ENCODE measurements around the gene MYO1B. TPM values are rescaled to one million over a fixed set of nuclear protein-coding genes. Genes with fewer than 3 reads are reported as not detected.
A peak's percentile ranks its signal among the peaks of the same experiment; 100 is the strongest.

MYO1B gene
- total RNA-seq: 1 to 10 TPM; 3.9 to 4.6 TPM
- polyA plus RNA-seq: 0.12 TPM

DNA sequence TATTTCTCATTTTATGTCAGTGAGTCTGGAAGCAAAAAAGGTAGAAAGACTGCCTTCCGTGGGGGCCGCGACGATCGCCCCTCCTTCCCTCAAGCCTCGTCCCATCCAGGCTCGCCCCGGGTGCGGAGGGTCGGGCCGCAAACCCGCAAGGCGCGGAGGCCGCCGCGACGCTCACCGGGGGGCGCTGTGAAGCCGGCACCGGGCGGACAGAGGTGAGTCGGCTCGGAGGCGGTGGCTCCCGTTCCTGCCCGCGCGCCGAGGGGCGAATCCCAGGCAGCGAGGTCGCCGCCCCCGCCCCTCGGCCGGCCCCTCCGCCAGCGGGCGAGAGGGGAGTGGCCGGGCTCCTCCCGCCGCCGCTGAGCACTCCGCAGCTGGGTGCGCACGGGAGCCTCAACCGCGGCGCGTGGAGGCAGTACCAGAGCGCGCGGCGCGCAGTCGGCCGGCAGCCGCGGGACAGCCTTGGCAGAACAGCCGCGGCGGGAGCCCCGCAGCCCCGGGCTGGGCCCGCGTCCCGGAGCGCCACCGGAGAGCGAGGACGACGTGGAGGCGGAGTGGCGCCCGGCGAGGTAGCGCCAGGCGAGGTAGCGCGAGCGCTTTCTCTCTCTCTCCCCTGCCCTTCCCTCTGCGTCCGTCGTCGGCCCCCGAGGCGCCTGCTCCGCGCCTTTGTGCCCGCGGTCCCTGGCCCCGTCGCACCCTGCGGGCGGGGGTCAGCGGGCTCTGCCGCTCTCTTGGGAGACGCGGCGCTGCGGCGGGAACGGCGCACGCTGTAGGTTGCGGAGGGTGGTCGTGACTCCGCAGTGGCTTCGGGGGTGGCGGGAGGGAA lies at the start of gene MYO1B:
Gene MYO1B, plus strand, starts transcription at position 359 of the 823 bp plus-strand sequence. CDS start 31,492 bp downstream, outside the sequence.
- Histone ChIP-seq H3K27me3 (ENCODE audit: insufficient read depth, low read length, poor library complexity, severe bottlenecking) (no peaks in the 10 kb centered on the region), H3K36me3 (ENCODE audit: insufficient read depth, low read length) (no peaks in the 10 kb centered on the region), H3K9me3 (ENCODE audit: low read length) (no peaks in the 10 kb centered on the region), H3K4me1 (ENCODE audit: insufficient read depth, low read length) (peaks cover 7% of the 10 kb centered on the region), H3K4me3 (ENCODE audit: low read length) (no peak within 1 kb of the TSS), H3K27ac (ENCODE audit: low read depth, low read length) (no peak within 1 kb of the TSS)
- ChIA-PET CTCF (interaction anchor here (1.1 kb wide), 1 partner anchor 38 kb away, joined by 4 read pairs; no protein-coding TSS in a partner anchor), POLR2A (no interaction called here)
- Mint-ChIP-seq H3K36me3 (peaks cover 0 to 3% (median 0%) of the 10 kb centered on the region in 3 donors), H3K4me1 (peaks cover 7 to 14% (median 12%) of the 10 kb centered on the region in 3 donors), H3K27me3 (peaks cover 20 to 39% of the 10 kb centered on the region in 2 donors), H3K4me3 (peak within 1 kb of the TSS; percentile 77 to 86 (median 82)), H3K27ac (peak within 1 kb of the TSS in 1 of 8 donors; percentile 23), H3K9me3 (no peaks in the 10 kb centered on the region)
- DNase-seq: peak; percentile 31 to 50 (median 43)

DNA sequence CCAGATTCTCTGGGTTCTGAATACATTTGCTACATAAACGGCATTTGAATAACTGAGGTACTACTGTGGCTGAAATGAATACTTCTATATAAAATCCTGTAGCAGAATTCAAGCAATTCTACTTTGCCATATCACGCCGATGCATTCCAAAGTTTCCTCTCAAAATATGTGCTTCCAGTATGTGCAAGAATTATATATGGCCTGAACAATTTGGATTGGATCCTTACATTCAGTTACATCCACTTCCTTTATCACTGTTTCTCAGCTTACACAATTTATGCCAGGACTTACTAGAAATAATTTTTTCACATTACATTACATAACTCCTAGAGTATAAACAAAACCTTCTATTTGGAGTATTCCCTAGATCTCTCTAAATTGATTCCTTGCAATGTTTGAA lies 48.1 kb upstream of the MYO1B start:
- Mint-ChIP-seq H3K36me3 (peaks cover 2 to 7% (median 6%) of the 10 kb centered on the region in 3 donors), H3K4me1 (peaks cover 27 to 45% (median 43%) of the 10 kb centered on the region in 3 donors), H3K9me3 (peaks cover 0 to under 1% (median 0%) of the 10 kb centered on the region in 5 donors), H3K27ac (peak overlapping the region in 1 of 8 donors; percentile 66), H3K4me3 (no peak overlapping the region), H3K27me3 (no peaks in the 10 kb centered on the region)
- Histone ChIP-seq H3K27ac (ENCODE audit: low read depth, low read length) (no peak overlapping the region), H3K4me3 (ENCODE audit: low read length) (no peak overlapping the region), H3K36me3 (ENCODE audit: insufficient read depth, low read length) (no peaks in the 10 kb centered on the region), H3K27me3 (ENCODE audit: insufficient read depth, low read length, poor library complexity, severe bottlenecking) (no peaks in the 10 kb centered on the region), H3K9me3 (ENCODE audit: low read length) (no peaks in the 10 kb centered on the region), H3K4me1 (ENCODE audit: insufficient read depth, low read length) (peaks cover 40% of the 10 kb centered on the region)
- POLR2A ChIA-PET: no interaction called here
- DNase-seq: no peak
- CTCF ChIA-PET: interaction anchor here (0.9 to 1.6 kb wide), 2 partner anchors 10 to 42 kb away, joined by 3 read pairs; no protein-coding TSS in a partner anchor

DNA sequence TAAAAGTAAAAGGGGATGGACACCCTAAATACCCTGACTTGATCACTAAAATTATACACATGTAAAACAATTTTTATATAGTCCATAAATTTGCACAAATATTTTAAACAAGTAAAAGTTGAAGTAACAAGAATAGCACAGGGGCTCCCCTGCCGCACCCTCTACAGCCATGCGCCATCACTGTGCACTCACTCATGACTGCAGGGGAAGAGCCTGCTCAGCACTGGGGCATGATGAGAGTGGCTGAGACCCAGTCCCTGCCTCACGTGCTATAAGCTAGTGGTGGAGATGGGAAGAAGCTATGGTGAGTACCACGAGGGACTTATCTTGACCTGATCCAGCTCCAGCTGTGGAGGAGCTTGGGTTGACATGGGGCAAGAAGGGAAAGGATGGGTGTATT lies 46.9 kb upstream of the MYO1B start:
- peaks cover 40% of the 10 kb centered on the region for H3K4me1 ChIP-seq (ENCODE audit: insufficient read depth, low read length)
- no peak overlapping the region for H3K27ac ChIP-seq (ENCODE audit: low read depth, low read length)
- ChIA-PET CTCF (interaction anchor here (0.9 kb wide), 1 partner anchor 42 kb away, joined by 6 read pairs; no protein-coding TSS in a partner anchor), POLR2A (no interaction called here)
- Mint-ChIP-seq H3K4me3 (no peak overlapping the region), H3K4me1 (peaks cover 35 to 47% (median 45%) of the 10 kb centered on the region in 3 donors), H3K27me3 (no peaks in the 10 kb centered on the region), H3K27ac (peak overlapping the region in 1 of 8 donors; percentile 66), H3K36me3 (peaks cover 2 to 7% (median 7%) of the 10 kb centered on the region in 3 donors), H3K9me3 (no peaks in the 10 kb centered on the region)
- no peaks in the 10 kb centered on the region for H3K27me3 ChIP-seq (ENCODE audit: insufficient read depth, low read length, poor library complexity, severe bottlenecking)
- H3K9me3 ChIP-seq (ENCODE audit: low read length): no peaks in the 10 kb centered on the region
- no peak overlapping the region for H3K4me3 ChIP-seq (ENCODE audit: low read length)
- H3K36me3 ChIP-seq (ENCODE audit: insufficient read depth, low read length): no peaks in the 10 kb centered on the region
- no peak for DNase-seq

DNA sequence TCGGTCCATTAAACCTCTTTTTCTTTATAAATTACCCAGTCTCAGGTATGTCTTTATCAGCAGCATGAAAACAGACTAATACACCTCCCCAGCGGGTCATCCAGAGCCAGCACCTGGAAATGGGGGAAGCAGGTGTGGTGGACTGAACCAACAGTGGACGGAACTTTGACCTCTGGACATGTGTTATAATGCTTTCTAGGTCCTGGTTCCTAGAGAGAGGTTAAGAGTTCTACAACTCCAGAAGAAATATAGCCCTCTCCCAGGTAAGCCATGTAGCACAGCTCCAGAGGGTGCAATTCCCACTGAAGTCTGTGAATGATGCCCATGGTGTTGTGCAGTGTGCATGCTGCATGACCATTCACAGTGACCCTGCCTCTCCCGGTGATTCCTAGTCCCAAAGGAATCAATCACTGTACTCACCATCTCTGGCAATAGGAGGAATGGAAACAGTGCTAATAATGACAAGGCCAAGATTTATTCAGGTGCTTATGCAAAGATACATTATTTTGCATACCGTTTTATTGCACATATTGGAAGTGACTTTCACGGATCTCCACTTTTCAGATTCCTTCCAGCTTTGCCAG lies 45.2 kb upstream of the MYO1B start:
- peaks cover 34 to 44% (median 42%) of the 10 kb centered on the region in 3 donors for H3K4me1 Mint-ChIP-seq
- ChIA-PET POLR2A (no interaction called here), CTCF (no interaction called here)
- H3K27me3 Mint-ChIP-seq: no peaks in the 10 kb centered on the region
- no peak for DNase-seq
- H3K36me3 ChIP-seq (ENCODE audit: insufficient read depth, low read length): no peaks in the 10 kb centered on the region
- H3K4me3 Mint-ChIP-seq: peak overlapping the region in 1 of 7 donors; percentile 15
- no peaks in the 10 kb centered on the region for H3K9me3 Mint-ChIP-seq
- peak overlapping the region in 3 of 8 donors; percentile 37 to 81 (median 71) for H3K27ac Mint-ChIP-seq
- H3K9me3 ChIP-seq (ENCODE audit: low read length): no peaks in the 10 kb centered on the region
- no peak overlapping the region for H3K27ac ChIP-seq (ENCODE audit: low read depth, low read length)
- no peaks in the 10 kb centered on the region for H3K27me3 ChIP-seq (ENCODE audit: insufficient read depth, low read length, poor library complexity, severe bottlenecking)
- no peak overlapping the region for H3K4me3 ChIP-seq (ENCODE audit: low read length)
- peaks cover 32% of the 10 kb centered on the region for H3K4me1 ChIP-seq (ENCODE audit: insufficient read depth, low read length)
- peaks cover 2 to 13% (median 9%) of the 10 kb centered on the region in 3 donors for H3K36me3 Mint-ChIP-seq

DNA sequence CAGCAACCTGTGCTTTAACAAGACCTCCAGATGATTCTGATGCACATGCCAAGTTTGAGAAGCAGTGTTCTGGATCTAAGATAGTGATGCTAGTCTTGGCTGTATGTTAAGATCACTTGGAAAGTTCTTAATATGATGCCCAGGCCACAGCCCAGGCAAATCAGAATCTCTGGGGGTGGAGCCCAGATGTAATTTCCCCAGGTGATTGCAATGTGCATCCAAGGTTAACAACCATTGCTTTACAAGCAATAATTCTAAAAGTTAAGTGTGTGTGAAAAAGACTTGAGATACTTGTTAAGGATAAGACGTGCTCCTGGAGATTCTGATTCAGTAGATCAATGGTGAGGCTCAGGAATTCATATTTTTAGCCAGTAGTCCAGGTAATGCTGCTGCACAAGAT lies 44.3 kb upstream of the MYO1B start:
- Histone ChIP-seq H3K4me3 (ENCODE audit: low read length) (no peak overlapping the region), H3K27ac (ENCODE audit: low read depth, low read length) (no peak overlapping the region), H3K27me3 (ENCODE audit: insufficient read depth, low read length, poor library complexity, severe bottlenecking) (no peaks in the 10 kb centered on the region), H3K4me1 (ENCODE audit: insufficient read depth, low read length) (peaks cover 29% of the 10 kb centered on the region), H3K36me3 (ENCODE audit: insufficient read depth, low read length) (no peaks in the 10 kb centered on the region), H3K9me3 (ENCODE audit: low read length) (no peaks in the 10 kb centered on the region)
- CTCF ChIA-PET: interaction anchor here (2.6 kb wide), 1 partner anchor 36 kb away, joined by 12 read pairs; no protein-coding TSS in a partner anchor
- no peak overlapping the region for H3K4me3 Mint-ChIP-seq
- DNase-seq: no peak
- H3K27me3 Mint-ChIP-seq: no peaks in the 10 kb centered on the region
- H3K36me3 Mint-ChIP-seq: peaks cover 2 to 13% (median 10%) of the 10 kb centered on the region in 3 donors
- peaks cover 36 to 45% (median 44%) of the 10 kb centered on the region in 3 donors for H3K4me1 Mint-ChIP-seq
- POLR2A ChIA-PET: no interaction called here
- no peaks in the 10 kb centered on the region for H3K9me3 Mint-ChIP-seq
- H3K27ac Mint-ChIP-seq: peak overlapping the region in 7 of 8 donors; percentile 11 to 75 (median 62)

DNA sequence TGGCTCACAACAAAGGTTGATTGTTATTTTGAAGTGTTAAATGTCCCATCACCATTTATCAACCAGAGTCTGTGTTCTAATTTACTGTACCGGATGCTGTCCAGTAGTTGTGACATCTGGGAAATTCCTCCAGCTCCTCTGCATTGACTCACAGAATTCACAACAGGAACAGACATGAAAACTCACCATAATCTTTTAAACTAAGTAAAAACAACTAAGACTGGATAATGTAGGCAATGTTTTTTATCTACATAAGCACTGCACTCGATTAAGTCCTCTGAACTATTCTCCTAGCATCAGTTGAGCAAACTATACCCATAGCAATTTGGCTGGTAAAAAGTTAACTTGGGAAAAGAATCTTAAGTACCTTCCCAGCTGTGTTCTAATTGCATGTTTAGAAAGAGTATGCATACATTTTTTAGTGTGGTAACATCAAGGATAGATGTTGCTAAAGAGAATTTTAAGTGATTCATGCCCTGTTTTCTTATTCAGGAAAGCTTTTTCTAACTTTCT lies 42.9 kb upstream of the MYO1B start:
- Mint-ChIP-seq H3K9me3 (no peaks in the 10 kb centered on the region), H3K4me1 (peaks cover 50 to 59% (median 58%) of the 10 kb centered on the region in 3 donors), H3K36me3 (peaks cover 4 to 16% (median 13%) of the 10 kb centered on the region in 3 donors), H3K27ac (peak overlapping the region; percentile 84 to 96 (median 92)), H3K4me3 (peak overlapping the region in 6 of 7 donors; percentile 32 to 86 (median 68)), H3K27me3 (no peaks in the 10 kb centered on the region)
- no peak overlapping the region for H3K4me3 ChIP-seq (ENCODE audit: low read length)
- no peaks in the 10 kb centered on the region for H3K27me3 ChIP-seq (ENCODE audit: insufficient read depth, low read length, poor library complexity, severe bottlenecking)
- ChIA-PET POLR2A (no interaction called here), CTCF (interaction anchor here (1.3 to 2.6 kb wide), 3 partner anchors 11 to 47 kb away, joined by 3 to 12 read pairs (median 3); no protein-coding TSS in a partner anchor)
- no peaks in the 10 kb centered on the region for H3K9me3 ChIP-seq (ENCODE audit: low read length)
- H3K27ac ChIP-seq (ENCODE audit: low read depth, low read length): peak overlapping the region; percentile 1
- no peak for DNase-seq
- H3K36me3 ChIP-seq (ENCODE audit: insufficient read depth, low read length): no peaks in the 10 kb centered on the region
- peaks cover 39% of the 10 kb centered on the region for H3K4me1 ChIP-seq (ENCODE audit: insufficient read depth, low read length)

DNA sequence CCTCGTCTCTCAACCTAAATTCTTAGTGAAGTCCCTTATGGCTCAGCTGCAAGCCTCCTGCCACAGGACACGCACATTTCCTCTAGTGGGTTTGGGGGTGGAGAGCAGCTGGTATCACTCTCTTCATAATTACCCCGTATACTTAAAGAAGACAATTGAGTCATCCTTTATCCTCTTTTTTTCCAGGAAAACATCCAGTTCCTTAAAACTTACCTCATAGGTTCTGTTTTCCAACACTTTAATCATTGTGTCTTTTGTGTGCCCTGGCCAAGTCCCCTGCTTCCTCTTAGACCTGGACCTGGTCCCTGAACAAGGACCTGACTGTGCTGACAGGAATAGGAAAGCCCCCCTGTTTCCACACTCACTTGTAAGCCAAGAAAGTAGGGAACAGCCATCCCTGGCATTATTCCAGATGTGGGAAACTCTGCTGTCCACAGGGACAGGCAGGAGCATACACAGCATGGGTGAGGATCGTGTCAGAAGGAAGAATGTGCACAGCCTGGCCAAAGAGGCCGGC lies 42.3 kb upstream of the MYO1B start:
- H3K4me3 Mint-ChIP-seq: peak overlapping the region; percentile 32 to 86 (median 66)
- Histone ChIP-seq H3K4me1 (ENCODE audit: insufficient read depth, low read length) (peaks cover 43% of the 10 kb centered on the region), H3K9me3 (ENCODE audit: low read length) (no peaks in the 10 kb centered on the region), H3K36me3 (ENCODE audit: insufficient read depth, low read length) (no peaks in the 10 kb centered on the region), H3K27ac (ENCODE audit: low read depth, low read length) (no peak overlapping the region), H3K27me3 (ENCODE audit: insufficient read depth, low read length, poor library complexity, severe bottlenecking) (no peaks in the 10 kb centered on the region), H3K4me3 (ENCODE audit: low read length) (peak overlapping the region; percentile 26)
- ChIA-PET POLR2A (no interaction called here), CTCF (interaction anchor here (1.4 to 2.6 kb wide), 2 partner anchors 38 to 47 kb away, joined by 3 to 12 read pairs; no protein-coding TSS in a partner anchor)
- DNase-seq: peak in 4 of 5 donors; percentile 6 to 57 (median 18)
- peak overlapping the region; percentile 84 to 96 (median 92) for H3K27ac Mint-ChIP-seq
- no peaks in the 10 kb centered on the region for H3K27me3 Mint-ChIP-seq
- H3K36me3 Mint-ChIP-seq: peaks cover 4 to 16% (median 13%) of the 10 kb centered on the region in 3 donors
- H3K4me1 Mint-ChIP-seq: peaks cover 53 to 58% (median 57%) of the 10 kb centered on the region in 3 donors
- H3K9me3 Mint-ChIP-seq: no peaks in the 10 kb centered on the region

Data from CD8-positive, alpha-beta memory T cell (primary cell).